HG02610 (cell line): Measurements from ENCODE around the gene CMIP.
"Not testable (repeated sequence)": the region's sequence is repeated elsewhere in the genome, so short reads cannot be mapped to it uniquely, and the experiment has no call there.

Source experiments
- ATAC-seq: cut with Tn5 transposase; IDR thresholded peaks from one replicate; pipeline ENCODE4 v1.9.1; 2021; ENCODE audit warnings: mild to moderate bottlenecking, moderate library complexity; ENCODE audit not compliant: unreplicated experiment

Gene CMIP

GRCh38 chr16:81577272-81577671 is 132.7 kb downstream of the CMIP start:
- not testable (repeated sequence) for ATAC-seq

DNA sequence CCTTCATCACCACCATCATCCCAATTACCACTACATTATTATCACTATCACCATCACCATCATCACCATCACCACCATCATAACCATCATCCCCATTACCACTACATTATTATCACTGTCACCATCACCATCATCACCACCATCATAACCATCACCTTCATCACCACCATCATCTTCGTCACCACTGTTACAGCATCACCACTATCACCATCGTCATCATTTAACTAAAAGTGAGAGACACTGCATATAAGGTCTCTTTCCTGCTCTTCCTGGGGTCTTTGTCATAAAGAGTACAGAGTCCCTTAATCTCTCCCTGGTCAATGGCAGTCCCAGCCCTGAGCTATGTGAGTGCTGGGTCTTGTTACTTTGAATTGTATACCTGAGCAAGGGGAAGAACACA is 133.5 kb downstream of the CMIP start:
- no peak for ATAC-seq

- no peak for ATAC-seq
Observed at GRCh38 chr16:81578636-81579413, 134.2 kb downstream of the CMIP start.

DNA sequence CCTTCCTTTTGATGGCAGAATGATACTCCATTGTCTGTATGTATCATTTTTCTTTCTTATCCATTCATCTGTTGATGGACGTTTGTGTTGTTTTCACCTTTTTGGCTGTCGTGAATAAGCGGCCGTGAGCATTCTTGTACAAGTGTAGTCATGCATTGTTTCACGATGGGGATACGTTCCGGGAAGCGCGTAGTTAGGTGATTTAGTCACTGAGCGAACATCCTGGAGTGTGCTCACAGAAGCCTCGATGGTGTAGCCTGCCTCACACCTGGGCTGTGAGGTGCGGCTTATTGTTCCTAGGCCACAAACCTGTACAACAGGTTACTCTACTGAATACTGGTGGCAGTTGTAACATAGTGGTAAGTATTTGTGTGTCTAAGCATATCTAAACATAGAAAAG is 136.5 kb downstream of the CMIP start:
- ATAC-seq, result no peak

DNA sequence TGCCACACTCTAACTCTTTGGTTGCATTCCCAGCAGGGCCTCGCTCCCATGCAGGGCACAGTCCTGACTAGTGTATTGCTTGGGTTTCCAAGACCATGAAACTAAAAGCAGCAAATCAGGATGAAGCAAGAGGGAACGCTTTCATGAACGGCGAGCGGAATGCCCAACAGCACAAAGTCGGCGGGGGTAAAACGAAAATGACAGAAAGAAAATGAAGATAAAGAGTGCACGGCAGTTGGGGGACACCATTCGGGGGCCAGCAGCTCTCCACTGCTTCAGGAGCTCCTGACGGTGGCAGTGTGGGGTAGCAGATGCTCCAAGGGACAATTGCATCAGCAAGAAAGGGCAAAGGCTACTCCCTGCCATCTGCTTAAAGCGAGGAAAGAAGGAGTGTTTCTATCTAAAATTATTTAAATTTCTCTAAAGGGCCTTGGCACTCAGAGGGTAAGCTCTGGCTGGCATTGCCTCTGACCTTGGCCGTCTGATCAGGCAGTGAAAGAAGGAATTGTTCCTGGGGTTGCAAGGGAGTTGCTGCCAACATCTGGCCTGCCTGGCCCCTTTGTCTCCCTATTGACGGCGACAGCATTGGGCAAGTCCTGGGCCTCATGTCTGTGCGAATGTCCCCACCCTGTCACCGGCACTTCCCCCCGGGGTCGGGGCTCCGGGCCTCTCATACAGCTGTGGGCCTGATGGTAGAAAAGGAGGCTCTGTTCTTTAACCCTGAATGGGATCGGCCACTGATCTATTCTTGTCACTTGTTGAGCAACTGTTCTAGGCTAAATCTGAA is 138.2 kb downstream of the CMIP start:
- no peak for ATAC-seq

- no peak for ATAC-seq
Observed at GRCh38 chr16:81583893-81584631, 139.5 kb downstream of the CMIP start.

- no peak for ATAC-seq
Observed at GRCh38 chr16:81585785-81586184, 141.2 kb downstream of the CMIP start.

GRCh38 chr16:81586417-81586816 is 141.8 kb downstream of the CMIP start:
- ATAC-seq, result no peak

DNA sequence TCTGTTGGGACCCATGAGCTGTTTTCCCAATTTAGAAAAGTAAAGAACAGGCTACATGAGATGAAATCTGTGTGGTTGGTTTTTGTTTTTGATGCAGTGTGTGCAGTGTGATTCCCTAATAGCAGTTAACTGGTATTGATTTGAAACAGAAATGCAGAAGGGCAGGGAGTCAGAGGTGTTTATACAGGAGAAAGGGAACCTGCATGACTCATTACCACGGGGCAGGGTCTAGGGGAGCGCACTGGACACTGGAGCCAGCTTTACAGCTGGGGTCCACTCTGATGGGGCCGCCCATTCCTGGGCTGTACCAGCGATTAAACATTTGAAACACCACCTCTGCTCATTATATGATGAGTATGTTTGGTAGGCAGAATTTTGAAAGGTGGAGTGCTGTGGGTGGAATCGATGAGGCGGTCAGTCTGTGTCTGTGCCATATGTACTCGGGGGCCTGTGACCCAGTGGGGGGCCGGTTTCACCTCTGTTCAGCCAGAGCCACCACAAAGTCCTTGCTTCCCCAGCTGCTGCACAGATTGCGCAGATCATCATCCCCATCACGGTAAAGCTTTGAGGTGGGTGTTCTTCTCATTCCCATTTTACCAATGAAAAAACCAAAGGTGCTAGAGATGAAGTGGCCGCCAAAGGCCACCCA is 142.5 kb downstream of the CMIP start:
- no peak for ATAC-seq

DNA sequence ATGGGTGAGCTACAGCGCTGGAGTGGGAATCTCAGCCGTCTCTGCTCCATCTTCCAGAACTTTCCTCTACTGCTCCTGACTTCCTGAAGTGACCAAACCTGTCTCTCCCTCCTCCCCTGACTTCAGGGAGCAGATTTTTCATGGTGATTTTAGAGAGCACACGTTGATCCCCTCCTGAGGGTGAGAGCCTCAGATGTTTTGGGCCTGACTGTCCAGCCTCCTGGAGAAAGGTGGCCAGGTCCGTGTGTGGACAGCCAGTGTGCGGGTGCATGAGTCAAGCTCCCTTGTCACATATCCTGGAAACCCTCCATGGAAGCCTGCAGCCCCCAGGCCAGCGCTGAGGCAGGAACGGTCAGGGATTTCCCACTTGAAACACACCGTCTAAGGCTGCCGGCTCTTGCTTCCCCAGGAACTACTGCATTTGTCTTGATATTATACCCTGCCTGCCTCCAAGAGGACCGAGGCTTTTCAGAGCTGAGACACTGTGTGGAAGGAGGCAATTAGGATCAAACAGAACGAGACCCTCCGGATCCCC is 143.1 kb downstream of the CMIP start:
- no peak for ATAC-seq

DNA sequence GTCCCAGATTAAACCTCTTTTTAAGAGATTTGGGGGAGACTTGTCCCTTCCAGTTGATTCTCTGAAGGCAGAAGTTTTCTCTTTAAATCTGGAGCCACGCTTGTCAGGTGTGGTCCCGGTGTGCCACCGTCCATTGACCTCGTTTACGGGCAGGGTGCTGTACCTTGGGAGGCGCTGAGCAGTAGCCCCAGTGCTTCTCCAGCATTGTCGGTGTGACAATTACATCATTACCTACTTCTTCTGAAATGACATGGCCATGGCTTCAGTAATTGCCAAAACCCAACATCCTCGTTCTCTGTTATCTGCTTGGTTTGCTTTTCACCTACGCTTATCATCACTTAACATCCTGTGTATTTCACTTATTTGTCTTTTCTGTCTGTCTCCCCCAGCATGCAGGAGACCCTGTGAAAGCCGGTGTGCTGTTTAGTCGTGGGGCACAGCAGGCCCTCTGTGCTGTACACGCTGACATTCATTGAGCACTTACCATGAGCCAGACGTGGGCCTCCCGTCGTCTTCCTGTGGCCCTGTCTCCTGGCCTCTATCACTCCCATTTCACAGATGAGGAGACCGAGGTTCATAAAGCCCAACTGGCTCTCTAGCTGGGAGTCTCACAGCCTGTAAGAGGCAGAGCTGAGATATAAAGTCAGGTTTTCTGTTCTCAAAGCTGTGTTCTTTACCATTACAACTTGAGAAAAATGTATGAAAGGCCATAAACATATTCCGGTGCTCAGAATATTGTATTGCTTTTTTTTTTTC is 143.9 kb downstream of the CMIP start:
- no peak for ATAC-seq

GRCh38 chr16:81589975-81590650 is 145.5 kb downstream of the CMIP start:
- ATAC-seq, result no peak

DNA sequence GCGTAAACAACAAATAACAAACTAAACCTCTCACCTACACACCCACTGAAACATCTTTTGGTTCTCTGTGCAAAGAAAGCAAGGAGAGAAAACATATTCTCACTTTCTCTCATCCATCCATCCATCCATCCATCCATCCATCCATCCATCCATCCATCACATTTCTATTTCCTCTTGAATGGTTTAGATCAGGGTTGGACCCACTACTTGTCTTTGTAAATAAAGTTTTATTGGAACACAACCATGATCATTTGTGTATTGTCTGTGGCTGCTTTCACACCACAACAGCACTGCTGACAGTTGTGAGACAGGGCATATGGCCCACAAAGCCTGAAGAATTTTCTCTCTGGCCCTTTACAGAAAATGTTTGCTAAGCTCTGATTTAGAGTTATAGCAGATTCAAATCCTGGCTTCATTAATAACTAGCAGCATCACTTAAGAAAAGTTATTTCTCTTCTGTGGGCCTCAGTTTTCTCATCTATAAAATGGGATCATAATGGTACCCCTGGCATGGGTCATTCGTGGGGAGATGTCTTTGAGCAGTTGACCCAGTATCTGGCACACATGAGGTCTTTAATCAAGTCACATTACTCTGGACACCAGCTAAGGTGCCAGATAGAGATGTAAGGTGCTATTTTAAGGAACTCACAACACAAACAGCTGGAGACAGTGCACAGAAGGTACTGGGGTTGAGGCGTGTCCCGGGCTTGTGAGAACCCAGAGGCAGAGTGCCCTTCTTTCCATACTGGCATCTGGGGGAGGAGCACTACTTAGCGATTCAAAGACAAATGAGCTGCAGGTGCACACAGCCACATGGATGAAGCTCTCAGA is 146.3 kb downstream of the CMIP start:
- ATAC-seq, result no peak

DNA sequence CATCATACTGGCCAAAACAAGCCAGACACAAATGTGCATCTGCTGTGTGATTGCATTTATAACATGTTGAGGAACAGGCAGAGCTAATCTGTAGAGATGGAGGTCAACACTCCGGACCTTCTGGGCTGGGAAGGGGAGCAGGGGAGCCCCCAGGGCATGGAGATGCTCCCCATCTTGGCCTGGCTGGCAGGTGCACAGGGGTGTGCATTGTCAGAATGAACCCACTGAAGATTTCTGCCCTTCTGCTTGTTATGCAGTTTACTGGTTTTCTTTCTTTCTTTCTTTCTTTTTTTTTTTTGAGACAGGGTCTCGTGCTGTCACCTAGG is 146.9 kb downstream of the CMIP start:
- ATAC-seq, result no peak

- no peak for ATAC-seq
Observed at GRCh38 chr16:81592353-81592866, 147.8 kb downstream of the CMIP start.

DNA sequence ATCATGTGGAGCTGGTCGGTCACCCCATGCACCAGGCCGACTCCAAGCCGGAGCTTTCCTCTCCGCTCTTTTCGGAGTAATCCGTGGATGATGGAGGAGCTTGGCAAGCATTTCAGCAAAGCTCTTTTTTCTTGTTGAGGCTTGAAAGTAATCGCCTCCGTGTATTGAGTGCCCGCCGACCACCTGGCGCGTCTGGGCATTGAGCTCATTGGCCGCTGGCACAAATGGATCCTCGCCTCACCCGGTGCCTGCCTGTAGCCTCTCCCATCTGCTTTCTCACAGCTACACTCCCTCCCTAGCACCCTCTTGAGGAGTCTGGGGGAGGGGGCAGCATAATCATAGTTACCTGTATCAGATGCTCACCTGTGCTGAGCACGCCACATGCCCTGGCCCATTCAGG is 148.9 kb downstream of the CMIP start:
- no peak for ATAC-seq

DNA sequence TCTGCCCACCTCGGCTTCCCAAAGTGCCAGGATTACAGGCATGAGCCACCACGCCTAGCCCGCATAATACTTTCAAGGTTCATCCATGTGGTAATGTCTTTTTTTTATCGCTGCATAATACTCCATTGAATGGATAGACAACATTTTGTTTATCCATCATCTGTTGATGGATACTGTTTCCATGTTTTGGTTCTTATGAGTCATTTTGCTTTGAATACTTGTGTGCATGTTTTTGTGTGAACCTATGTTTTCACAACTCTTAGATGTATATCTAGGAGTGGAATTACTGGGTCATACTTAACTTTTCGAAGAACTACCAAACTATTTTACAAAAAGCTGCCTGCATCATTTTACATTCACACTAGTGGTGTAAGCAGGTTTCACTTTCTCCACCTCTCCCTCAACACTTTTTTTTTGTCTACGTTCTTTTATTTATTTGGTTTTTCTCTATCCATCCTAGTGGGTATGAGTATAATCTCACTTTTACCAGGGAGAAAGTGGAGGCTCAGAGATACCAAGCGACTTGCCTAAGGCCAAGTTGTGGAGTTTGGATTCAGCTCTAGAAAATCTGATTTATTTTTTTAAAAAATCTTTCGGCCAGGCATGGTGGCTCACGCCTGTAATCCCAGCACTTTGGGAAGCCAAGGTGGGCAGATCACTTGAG is 151.2 kb downstream of the CMIP start:
- no peak for ATAC-seq

GRCh38 chr16:81597079-81597658 is 152.6 kb downstream of the CMIP start:
- no peak for ATAC-seq
